ENCODE results near the gene SLC27A4.

Gene SLC27A4

GRCh38 chr9:128392302-128393144 lies 52.2 kb downstream of the SLC27A4 start:
- H3K27me3 ChIP-seq (ENCODE audit: insufficient read depth, poor library complexity, severe bottlenecking): no peaks in the 10 kb centered on the region
- no peak overlapping the region for H3K4me3 ChIP-seq (replicated peaks; ENCODE audit: insufficient read depth, low read length)
- no peak for TF ChIP-seq POLR2AphosphoS5 (IDR thresholded peaks at IDR 0.05; ENCODE audit: low read depth)
- no peak for TF ChIP-seq GABPA (IDR thresholded peaks at IDR 0.05; ENCODE audit: low read depth)
- TF ChIP-seq CTCF (IDR thresholded peaks at IDR 0.05; ENCODE audit: insufficient read depth, low read length): no peak
- no peak for TF ChIP-seq REST (IDR thresholded peaks at IDR 0.05; ENCODE audit: insufficient replicate concordance, low read depth)
- TF ChIP-seq SPI1 (IDR thresholded peaks at IDR 0.05; ENCODE audit: borderline replicate concordance, low read depth): no peak

GRCh38 chr9:128393145-128393775 lies 52.9 kb downstream of the SLC27A4 start:
- TF ChIP-seq SPI1 (IDR thresholded peaks at IDR 0.05; ENCODE audit: borderline replicate concordance, low read depth) (no peak), REST (IDR thresholded peaks at IDR 0.05; ENCODE audit: insufficient replicate concordance, low read depth) (no peak), POLR2AphosphoS5 (IDR thresholded peaks at IDR 0.05; ENCODE audit: low read depth) (no peak), CTCF (IDR thresholded peaks at IDR 0.05; ENCODE audit: insufficient read depth, low read length) (no peak), GABPA (IDR thresholded peaks at IDR 0.05; ENCODE audit: low read depth) (no peak)
- H3K4me3 ChIP-seq (replicated peaks; ENCODE audit: insufficient read depth, low read length): no peak overlapping the region
- no peak overlapping the region for H3K27ac ChIP-seq (replicated peaks)
- no peak for DNase-seq (ENCODE audit: low read depth in 1 of 2, low spot score in 1 of 2)
- H3K27me3 ChIP-seq (ENCODE audit: insufficient read depth, poor library complexity, severe bottlenecking): no peaks in the 10 kb centered on the region

More at GRCh38 chr9:128392302-128393144, 52.2 kb downstream of the SLC27A4 start:
- no peak overlapping the region for H3K27ac ChIP-seq (replicated peaks)
- DNase-seq (ENCODE audit: low read depth in 1 of 2, low spot score in 1 of 2): no peak

GRCh38 chr9:128393970-128394369 lies 53.6 kb downstream of the SLC27A4 start:
- Histone ChIP-seq H3K27ac (replicated peaks) (no peak overlapping the region), H3K27me3 (ENCODE audit: insufficient read depth, poor library complexity, severe bottlenecking) (no peaks in the 10 kb centered on the region), H3K4me3 (replicated peaks; ENCODE audit: insufficient read depth, low read length) (no peak overlapping the region)
- no peak for TF ChIP-seq GABPA (IDR thresholded peaks at IDR 0.05; ENCODE audit: low read depth)
- peak; percentile 29 for TF ChIP-seq REST (IDR thresholded peaks at IDR 0.05; ENCODE audit: insufficient replicate concordance, low read depth)
- DNase-seq (ENCODE audit: low read depth in 1 of 2, low spot score in 1 of 2): no peak

All from HL-60 (cell line).